Kasumi-1 (cell line): ENCODE results near the gene MACROD1.

ENCODE experiments used
- DNase-seq, 2 experiments: peaks; one replicate each; lab custom pipeline; 2025; lab: John Stamatoyannopoulos, UW

Gene MACROD1

GRCh38 chr11:64092111-64092760 lies 73.7 kb downstream of the MACROD1 start:
- no peak for DNase-seq

GRCh38 chr11:64090806-64091516 lies 75.0 kb downstream of the MACROD1 start:
- DNase-seq: no peak

- DNase-seq: no peak
Measured at GRCh38 chr11:64089915-64090805, 75.8 kb downstream of the MACROD1 start.

GRCh38 chr11:64089493-64089892 lies 76.4 kb downstream of the MACROD1 start:
- DNase-seq: no peak

- no peak for DNase-seq
Measured at GRCh38 chr11:64089027-64089360, 76.9 kb downstream of the MACROD1 start.

GRCh38 chr11:64088162-64089026 lies 77.5 kb downstream of the MACROD1 start:
- no peak for DNase-seq

- DNase-seq: no peak
Measured at GRCh38 chr11:64086258-64087123, 79.4 kb downstream of the MACROD1 start.

- DNase-seq: no peak
Measured at GRCh38 chr11:64085906-64086257, 80.0 kb downstream of the MACROD1 start.

GRCh38 chr11:64084951-64085710 lies 80.8 kb downstream of the MACROD1 start:
- no peak for DNase-seq

GRCh38 chr11:64084146-64084950 lies 81.6 kb downstream of the MACROD1 start:
- DNase-seq: no peak

GRCh38 chr11:64083398-64084080 lies 82.4 kb downstream of the MACROD1 start:
- no peak for DNase-seq

- DNase-seq: no peak
Measured at GRCh38 chr11:64081745-64082442, 84.0 kb downstream of the MACROD1 start.

GRCh38 chr11:64080390-64080789 lies 85.5 kb downstream of the MACROD1 start:
- DNase-seq: no peak

GRCh38 chr11:64078905-64079304 lies 87.0 kb downstream of the MACROD1 start:
- DNase-seq: no peak

GRCh38 chr11:64078284-64078683 lies 87.6 kb downstream of the MACROD1 start:
- no peak for DNase-seq

- no peak for DNase-seq
Measured at GRCh38 chr11:64077607-64078006, 88.3 kb downstream of the MACROD1 start.

GRCh38 chr11:64076758-64077157 lies 89.2 kb downstream of the MACROD1 start:
- DNase-seq: no peak

- no peak for DNase-seq
Measured at GRCh38 chr11:64074239-64074638, 91.7 kb downstream of the MACROD1 start.
